Kasumi-1 (cell line): Measurements from ENCODE around the gene CFHR1.
A peak's percentile ranks its signal among the peaks of the same experiment; 100 is the strongest.
"Not testable (repeated sequence)": the region's sequence is repeated elsewhere in the genome, so short reads cannot be mapped to it uniquely, and the experiment has no call there.

Experiments used
- DNase-seq, 2 experiments: peaks; one replicate each; lab custom pipeline; 2025; lab: John Stamatoyannopoulos, UW

CFHR1 gene

DNA sequence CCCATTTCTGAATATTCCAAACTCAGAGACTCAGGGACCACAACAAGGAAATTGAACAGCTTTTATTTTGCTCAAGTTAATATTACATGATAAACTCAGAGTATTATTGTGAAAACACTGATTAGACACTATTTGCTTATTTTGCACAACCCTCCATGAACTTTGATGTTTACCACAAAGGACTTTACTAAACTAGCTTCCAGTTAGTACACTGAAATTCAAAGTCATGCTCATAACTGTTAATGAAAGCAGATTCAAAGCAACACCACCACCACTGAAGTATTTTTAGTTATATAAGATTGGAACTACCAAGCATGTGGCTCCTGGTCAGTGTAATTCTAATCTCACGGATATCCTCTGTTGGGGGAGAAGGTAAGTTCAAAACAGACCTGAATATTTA is at the start of gene CFHR1:
TSS of gene CFHR1 (plus strand) at position 201 of the 400 bp plus-strand sequence. CDS start at position 315, 114 bp downstream.
- DNase-seq, result not testable (repeated sequence)

DNA sequence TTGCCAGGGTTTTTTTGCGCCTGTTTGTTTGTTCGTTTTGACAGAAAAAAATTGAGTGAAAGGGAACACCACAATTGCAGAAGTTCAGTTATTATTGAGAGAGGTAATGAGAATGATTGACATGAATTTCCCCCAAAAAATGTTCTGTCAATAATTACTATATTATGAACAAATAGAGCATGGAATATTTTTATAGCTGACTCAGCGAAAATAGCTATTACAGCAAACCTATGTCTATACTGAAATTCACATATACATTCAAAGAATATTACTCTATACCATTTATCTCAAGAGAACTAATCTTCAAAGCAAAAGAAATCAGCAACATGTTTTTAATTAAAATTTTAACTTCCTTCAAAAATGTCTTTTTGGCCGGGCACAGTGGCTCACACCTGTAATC is 49.7 kb upstream of the CFHR1 start:
- not testable (repeated sequence) for DNase-seq

DNA sequence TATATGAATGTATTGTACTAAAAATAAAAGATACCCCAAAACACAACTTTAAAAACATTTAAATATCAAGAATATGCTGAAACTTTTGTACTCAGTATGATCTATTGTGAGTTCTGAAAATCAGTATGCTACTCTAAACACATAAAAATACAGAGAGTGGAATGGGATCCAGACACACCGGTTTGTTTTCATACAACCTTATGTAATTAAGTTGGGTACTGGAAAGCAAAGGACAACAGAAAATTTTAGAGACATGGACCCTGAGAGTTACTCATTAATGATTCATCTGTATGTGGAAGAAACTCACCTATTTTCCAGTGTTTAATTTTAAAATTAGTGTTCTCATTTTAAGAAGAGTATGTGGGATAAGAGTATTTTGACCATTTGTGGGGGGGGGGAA is 45.8 kb upstream of the CFHR1 start:
- no peak for DNase-seq

DNA sequence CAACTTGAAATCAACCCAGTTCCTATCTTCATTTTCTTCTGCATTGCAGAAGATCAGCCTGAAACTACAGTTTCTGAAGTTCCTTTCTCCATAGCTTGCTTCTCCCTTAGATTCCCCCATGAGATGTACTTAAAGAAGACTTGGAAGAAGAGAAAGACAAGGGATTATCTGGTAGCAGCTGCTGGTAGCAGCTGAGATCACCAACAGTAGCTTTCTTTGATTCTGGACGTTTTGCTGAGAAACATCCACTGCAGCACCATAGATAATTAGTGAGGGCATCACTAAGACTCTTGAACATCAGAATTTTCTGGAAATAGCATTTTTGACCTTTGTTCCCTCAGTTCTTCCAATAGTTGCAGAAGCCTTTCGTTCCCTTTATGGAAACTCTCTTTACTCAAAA is 45.4 kb upstream of the CFHR1 start:
- no peak for DNase-seq

DNA sequence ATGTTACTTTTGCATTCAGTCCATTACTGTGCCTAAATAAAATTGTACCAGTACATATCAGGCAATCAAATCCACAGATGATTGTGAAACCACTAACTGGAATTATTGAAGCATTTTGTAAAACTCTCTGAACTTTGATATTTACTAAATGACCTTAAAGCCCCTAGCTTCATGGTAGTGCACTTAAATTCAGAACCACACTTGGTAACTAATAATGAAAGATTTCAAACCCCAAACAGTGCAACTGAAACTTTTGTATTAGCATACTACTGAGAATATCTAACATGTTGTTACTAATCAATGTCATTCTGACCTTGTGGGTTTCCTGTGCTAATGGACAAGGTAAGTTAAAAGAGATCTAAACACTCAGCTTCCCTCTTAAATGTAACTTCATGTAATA is 44.9 kb upstream of the CFHR1 start, which contains the start of gene CFHR3:
TSS of gene CFHR3 (plus strand) at position 238 of the 400 bp plus-strand sequence. CDS start at position 285, 47 bp downstream.
- DNase-seq, result no peak

DNA sequence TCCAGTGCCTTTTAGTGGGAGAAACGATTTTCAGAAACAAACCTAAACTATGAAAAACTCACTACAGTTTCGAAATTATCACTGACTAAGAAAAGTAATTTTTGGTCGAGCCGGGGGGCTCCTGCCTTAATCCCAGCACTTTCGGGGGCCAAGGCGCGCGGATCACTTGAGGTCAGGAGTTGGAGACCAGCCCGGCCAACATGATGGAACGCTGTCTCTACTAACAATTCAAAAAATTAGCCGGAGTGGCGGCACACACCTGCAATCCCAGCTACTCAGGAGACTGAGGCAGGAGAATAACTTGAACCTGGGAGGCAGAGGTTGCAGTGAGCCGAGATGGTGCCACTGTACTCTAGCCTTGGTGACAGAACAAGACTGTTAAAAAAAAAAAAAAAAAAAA is 41.9 kb upstream of the CFHR1 start:
- DNase-seq, result no peak

DNA sequence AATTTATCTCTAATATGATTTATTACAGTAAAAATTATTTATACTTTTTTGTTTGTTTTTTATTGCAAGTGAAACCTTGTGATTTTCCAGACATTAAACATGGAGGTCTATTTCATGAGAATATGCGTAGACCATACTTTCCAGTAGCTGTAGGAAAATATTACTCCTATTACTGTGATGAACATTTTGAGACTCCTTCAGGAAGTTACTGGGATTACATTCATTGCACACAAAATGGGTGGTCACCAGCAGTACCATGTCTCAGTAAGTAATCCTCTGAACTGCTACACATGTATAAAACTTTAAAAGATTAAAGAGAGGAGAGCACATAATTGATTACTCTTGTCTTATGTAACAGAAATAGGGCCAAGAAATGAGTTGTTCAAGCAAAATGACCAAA is 40.4 kb upstream of the CFHR1 start:
- DNase-seq, result peak; percentile 3 to 5

DNA sequence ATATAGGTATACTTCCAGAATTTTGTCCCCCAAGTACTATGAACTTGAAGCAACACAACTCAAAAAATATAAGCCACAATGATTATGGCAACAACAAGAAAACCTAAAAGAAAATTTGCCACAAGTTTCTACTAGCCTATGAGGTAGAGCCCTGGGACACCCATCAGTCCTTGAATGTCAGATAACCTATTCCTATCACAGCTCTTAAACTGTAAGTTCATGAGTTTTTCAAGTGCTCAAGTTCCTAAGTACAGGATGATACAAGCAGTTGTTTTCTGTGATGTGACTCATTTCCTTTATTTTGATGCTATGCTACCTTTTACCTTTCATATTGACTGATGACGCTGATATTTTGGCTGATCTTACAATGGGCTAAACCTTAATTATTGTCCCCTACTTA is 28.3 kb upstream of the CFHR1 start:
- DNase-seq, result not testable (repeated sequence)

DNA sequence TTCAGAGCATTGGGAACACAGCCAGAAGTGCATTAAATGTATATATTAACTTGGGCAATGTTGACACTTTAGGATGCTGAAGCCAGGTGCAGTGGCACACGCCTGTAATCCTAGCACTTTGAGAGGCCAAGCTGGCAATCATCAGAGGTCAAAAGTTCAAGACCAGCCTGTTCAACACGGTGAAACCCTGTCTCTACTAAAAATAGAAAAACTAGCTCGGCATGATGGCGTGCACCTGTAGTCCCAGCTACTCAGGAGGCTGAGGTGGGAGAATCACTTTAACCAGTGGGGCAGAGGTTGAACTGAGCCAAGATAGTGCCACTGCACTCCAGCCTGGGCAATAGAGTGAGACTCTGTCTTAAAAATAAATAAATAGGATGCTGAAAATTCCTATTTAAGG is 25.4 kb upstream of the CFHR1 start:
- not testable (repeated sequence) for DNase-seq

DNA sequence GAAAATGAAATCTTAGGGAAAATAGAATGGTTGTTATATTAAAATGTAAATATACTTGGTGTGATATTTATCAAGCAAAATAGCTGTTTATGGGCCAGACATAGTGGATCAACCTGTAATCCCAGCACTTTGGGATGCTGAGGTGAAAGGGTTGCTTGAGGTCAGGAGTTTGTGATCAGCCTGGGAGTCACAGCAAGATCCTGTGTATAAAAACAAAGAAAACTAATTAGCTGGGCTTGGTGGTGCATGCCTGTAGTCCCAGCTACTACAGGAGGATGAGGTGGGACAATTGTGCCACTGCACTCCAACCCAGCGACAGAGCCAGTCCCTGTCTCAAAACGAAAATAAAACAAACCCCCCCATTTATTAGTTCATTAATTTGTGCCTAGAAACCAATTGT is 21.6 kb upstream of the CFHR1 start:
- no peak for DNase-seq

DNA sequence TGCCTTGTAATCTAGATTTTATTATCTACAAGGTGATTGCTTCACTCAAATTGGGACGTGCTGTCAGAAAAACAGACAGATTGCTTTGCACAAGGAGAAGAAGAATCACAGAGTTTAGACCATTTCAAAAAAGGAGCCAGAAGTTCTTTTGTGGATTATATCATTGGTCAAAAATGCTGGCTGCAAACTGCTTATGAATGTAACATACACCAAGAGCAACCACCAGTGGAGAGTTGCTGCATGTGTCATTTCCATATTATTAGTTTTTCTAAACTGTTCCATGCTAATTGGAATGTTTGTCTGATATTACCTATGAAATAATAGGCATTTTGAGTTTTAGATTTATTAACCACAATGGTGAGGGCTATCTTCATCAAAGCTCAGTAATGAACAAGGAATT is 17.6 kb upstream of the CFHR1 start:
- not testable (repeated sequence) for DNase-seq

DNA sequence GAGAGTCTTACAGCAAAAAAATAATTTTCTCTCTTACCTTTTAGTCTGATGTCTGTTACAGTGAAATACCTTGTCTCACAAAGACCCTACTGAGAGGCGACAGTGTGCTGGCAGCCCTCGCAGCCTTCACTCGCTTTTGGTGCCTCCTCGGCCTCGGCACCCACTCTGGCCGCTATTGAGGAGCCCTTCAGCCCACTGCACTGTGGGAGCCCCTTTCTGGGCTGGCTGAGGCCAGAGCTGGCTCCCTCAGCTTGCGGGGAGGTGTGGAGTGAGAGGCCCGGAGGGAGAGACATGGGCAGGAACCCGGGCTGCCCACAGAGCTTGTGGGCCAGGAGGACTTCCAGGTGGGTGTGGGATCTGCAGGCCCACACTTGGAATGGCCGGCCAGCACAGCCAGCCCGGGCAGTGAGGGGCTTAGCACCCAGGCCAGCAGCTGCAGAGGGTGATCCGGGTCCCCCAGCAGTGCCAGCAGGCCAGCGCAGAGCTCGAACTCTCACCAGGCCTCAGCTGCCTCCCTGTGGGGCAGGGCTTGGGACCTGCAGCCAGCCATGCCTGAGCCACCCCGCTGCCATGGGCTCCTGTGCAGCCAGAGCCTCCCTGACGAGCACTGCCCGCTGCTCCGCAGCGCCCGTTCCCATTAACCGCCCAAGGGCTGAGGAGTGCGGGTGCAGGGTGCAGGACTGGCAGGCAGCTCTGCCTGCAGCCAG is 10.8 kb upstream of the CFHR1 start:
- DNase-seq, result no peak

DNA sequence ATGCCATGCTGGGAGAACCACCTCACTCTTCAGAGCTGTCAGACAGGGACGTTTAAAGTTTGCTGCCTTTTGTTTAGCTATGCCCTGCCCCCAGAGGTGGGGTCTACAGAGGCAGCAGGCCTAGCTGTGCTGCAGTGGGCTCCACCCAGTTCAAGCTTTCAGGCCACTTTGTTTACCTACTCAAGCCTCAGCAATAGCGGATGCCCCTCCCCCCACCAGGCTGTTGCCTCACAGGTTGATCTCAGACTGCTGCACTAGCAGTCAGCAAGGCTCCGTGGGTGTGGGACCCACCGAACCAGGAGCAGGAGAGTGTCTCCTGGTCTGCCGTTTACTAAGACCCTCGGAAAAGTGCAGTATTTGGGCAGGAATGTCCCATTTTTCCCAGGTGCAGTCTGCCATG is 2.1 kb upstream of the CFHR1 start:
- DNase-seq, result not testable (repeated sequence)

DNA sequence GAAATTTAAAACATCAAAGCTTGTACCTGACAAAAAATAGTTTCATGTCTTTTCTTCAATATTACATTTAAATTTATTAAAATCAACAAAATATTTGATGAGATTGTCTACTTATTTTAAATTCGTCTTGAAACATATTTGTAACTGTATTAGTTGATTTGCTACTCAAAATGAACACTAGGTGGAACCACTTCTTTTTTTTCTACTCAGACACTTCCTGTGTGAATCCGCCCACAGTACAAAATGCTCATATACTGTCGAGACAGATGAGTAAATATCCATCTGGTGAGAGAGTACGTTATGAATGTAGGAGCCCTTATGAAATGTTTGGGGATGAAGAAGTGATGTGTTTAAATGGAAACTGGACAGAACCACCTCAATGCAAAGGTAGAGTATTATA is 8.3 kb downstream of the CFHR1 start:
- peak; percentile 65 to 78 for DNase-seq

DNA sequence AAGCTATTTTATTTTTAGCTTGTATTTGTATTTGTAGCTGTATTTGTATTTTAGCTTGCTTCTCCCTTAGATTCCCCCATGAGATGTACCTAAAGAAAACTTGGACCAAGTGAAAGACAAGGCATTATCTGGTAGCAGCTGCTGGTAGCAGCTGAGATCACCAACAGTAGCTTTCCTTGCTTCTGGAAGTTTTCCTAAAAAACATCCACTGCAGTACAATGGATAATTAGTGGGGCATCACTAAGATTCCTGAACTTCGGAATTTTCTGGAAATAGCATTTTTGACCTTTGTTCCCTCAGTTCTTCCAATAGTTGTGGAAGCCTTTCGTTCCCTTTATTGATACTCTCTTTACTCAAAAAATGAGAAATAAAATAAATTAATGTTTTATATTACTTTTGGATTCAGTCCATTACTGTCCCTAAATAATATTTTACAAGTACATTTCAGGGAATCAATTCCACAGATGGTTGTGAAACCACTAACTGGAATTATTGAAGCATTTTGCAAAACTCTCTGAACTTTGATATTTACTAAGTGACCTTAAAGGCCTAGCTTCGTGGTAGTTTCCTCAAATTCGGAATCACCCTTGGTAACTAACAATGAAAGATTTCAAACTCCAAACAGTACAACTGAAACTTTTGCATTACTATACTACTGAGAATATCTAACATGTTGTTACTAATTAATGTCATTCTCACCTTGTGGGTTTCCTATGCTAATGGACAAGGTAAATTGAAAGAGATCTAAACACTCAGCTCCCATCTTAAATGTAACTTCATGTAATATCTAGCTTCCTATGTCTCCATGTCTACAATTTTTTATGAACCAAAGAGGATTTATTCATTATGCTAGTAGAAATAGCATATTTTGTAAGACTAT is 30.3 kb downstream of the CFHR1 start:
- not testable (repeated sequence) for DNase-seq

DNA sequence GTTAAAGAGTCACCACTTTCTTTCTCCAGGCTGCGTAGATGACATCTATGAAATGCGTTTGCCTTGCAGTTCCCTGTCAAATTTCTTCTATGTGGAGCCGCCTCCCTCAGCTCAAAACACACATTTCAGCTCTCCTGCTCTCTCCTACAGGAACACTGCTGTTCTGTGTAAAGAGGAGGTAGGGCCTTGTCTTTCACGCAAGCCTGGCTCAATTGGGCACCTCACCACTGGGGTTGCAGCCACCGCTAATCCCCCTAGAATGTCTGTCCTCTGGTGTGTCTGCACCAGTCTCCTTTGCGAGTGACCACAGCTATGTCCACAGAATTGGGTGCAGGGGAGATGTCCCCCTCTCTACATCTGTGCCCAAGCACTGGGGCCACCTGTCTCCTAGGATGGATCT is 36.5 kb downstream of the CFHR1 start:
- no peak for DNase-seq

DNA sequence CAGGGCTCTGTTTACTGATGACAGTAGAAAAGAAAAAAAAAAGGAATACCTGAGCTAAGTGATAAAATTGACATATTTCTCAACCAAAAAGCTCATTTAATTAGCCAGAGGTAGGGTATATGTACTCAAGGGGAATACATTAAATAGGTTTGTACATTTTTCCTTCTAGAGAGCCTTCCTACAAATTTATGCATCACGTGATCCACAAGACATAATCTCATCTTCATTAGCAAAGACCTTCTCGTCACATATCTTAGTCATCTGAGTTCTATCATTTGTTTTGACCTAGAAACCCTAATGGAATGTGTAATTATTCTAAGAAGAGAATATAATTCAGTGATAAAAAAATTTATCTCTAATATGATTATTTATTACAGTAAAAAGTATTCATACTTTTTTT is 37.7 kb downstream of the CFHR1 start:
- no peak for DNase-seq

DNA sequence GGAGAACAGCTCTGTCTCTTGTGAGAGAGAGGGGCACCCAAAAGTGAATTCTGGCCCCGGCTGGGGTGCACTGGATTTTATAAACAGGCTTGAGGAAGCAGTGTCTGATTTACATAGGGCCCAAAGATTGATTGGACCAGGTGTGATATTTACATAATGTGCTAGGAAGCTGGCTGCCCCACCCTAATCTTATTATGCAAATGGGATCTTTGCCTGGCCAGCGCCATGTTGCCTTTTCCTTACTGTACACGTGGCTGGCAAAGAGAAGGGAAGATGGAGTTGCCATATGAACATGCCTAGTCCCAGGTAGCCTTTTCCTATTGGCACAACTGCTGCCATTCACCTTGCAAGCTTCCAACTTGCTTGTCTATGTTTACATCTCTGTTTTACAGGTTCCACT is 39.3 kb downstream of the CFHR1 start:
- DNase-seq, result no peak

DNA sequence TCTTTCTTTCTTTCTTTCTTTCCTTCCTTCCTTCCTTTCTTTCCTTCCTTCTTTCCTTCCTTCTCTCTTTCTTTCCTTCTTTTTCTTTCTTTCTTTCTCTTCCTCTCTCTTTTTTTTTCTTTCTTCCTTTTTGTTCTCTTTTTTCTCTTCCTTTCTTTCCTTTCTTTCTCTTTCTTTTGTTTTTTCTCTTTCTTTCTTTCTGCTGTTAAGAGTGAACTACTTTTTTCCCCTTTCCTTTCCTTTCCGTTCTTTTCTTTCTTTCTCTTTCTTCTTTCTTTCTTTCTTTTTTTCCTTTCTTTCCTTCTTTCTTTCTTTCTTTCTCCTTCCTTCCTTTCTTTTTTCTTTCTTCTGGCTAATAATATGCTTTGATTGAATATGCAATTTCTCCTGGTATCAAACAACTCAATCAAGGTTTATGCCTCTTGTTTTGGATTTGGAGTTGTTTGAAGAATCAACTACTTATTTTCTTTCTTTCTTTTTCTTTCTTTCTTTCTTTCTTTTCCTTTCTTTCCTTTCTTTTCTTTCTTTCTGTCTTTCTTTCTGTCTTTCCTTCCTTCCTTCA is 40.9 kb downstream of the CFHR1 start:
- DNase-seq, result no peak

DNA sequence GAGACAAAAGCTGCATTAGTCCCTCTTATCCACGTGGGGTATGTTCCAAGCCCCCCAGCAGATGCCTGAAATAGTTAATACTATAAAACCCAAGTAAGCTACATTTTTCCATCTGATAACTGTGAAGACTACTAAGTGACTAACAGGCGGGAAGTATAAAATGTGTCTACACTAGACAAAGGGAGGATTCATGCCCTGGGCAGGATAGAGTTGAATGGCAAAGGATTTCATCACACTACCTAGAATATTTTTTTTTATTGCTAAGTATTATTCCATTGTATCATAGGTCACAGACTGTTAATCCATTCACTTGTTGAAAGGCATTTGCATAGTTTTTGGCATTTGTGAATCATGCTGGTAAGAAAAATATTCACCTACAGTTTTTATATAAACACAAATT is 41.9 kb downstream of the CFHR1 start:
- DNase-seq, result no peak

DNA sequence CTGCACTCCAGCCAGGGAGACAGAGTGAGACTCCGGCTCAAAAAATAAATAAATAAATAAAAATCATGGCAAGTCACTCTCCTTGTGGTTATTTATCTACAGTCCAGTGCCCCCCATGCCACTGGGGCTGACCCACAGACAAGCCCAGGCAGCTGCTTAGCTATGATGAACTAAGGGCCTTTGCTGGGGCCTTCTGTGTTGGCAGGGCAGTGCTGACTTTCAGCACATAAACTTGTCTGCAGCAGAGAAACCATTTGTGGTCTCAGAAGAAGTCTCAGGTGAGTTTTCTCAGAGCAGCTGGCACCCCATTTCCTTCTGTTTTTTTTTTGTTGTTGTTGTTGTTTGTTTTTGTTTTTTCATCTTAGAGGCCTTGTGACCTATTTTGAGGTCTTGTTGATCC is 47.4 kb downstream of the CFHR1 start:
- no peak for DNase-seq

DNA sequence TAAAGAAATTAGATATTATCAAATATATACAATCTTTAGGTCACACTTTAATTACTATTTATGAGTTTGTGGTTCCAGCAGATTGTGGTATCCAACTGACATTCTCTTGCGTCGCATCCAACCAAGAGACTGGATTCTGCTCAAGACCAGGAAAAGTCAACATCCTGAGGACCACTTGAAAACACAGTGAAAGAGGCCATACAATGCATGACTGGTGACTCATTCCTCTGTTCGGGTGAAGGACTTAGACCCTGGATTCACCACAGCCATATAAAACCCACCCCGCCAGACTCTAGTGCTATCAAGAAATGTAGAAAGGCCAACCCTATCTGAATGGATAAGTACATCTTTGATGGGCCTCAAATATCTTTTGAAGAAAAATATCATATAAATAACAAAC is 53.9 kb downstream of the CFHR1 start:
- no peak for DNase-seq

DNA sequence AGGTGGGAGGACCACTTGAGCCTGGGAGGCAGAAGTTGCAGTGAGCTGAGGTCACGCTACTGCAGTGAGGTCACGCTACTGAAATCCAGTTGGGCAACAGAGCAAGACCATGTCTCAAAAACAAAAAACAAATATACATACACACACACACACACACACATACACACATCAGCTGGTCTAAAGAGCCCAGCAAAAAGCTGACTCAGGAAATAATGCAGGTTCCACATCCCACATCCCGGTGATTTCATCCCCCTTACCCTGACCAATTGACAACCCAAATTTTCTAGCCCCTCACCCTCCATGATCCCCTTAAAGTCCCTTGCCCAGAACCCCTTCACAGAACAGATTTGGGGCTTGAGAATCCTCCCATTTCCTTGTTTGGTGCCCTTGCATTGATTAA is 56.4 kb downstream of the CFHR1 start:
- no peak for DNase-seq
